ENCODE results near the gene ZNF408.
A peak's percentile ranks its signal among the peaks of the same experiment; 100 is the strongest.

The ZNF408 gene

DNA sequence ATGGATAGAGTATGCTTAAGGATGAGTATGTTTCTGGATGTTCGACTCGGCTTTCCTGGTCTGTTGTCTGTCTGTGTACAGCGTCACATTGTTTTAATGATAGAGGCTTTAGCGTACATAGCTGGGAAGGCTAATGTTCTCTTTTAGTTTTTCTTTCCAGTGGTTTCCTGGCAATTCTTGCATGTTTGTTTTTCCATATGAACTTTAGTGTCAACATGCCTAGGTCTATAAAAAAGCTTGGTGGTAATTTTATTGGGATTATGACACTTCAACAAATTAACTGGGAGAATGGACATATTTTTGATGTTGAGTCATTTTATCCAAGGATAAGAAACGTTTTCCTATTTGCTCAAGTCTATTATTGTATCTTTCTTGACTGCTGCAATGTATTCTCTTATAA lies 35.8 kb downstream of the ZNF408 start:
- H3K9me3 ChIP-seq (ENCODE audit: control insufficient read depth in 2 of 2, low read length in 2 of 2), result no peaks in the 10 kb centered on the region
- H3K36me3 ChIP-seq (ENCODE audit: control insufficient read depth in 2 of 2, insufficient read depth in 2 of 2, low read length in 2 of 2), result peaks cover under 1 to 3% of the 10 kb centered on the region in 2 donors
- peak overlapping the region in 1 of 2 donors; percentile 37 for H3K27ac ChIP-seq (ENCODE audit: low read depth in 2 of 2, low read length in 2 of 2)
- H3K4me3 ChIP-seq (ENCODE audit: low read length in 2 of 2), result no peak overlapping the region
- H3K9ac ChIP-seq (ENCODE audit: low read depth in 1 of 2, low read length in 2 of 2), result no peak overlapping the region
- no peaks in the 10 kb centered on the region for H3K4me1 ChIP-seq (ENCODE audit: control insufficient read depth in 2 of 2, insufficient read depth in 2 of 2, low read length in 2 of 2)
- H3K27me3 ChIP-seq (ENCODE audit: control insufficient read depth in 2 of 2, insufficient read depth in 2 of 2, low read length in 2 of 2), result no peaks in the 10 kb centered on the region

DNA sequence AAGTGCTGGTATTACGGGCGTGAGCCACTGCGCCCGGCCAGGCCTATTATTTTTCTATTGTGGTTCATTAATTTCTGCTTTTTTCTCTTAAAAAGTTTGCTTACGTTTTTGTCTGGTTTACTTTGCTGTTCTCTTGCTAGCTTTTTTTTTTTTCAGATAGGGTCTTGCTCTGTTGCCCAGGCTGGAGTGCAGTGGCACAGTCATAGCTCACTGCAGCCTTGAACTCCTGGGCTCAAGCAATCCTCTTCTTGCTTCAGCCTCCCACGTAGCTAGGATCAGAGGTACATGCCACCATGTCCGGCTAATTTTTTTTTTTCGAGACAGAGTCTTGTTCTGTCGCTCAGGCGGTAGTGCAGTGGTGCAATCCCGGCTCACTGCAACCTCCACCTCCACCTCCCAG lies 36.9 kb downstream of the ZNF408 start:
- Histone ChIP-seq H3K9me3 (ENCODE audit: control insufficient read depth in 2 of 2, low read length in 2 of 2) (no peaks in the 10 kb centered on the region), H3K4me3 (ENCODE audit: low read length in 2 of 2) (no peak overlapping the region), H3K27me3 (ENCODE audit: control insufficient read depth in 2 of 2, insufficient read depth in 2 of 2, low read length in 2 of 2) (no peaks in the 10 kb centered on the region), H3K4me1 (ENCODE audit: control insufficient read depth in 2 of 2, insufficient read depth in 2 of 2, low read length in 2 of 2) (no peaks in the 10 kb centered on the region), H3K36me3 (ENCODE audit: control insufficient read depth in 2 of 2, insufficient read depth in 2 of 2, low read length in 2 of 2) (peaks cover 7 to 8% of the 10 kb centered on the region in 2 donors), H3K27ac (ENCODE audit: low read depth in 2 of 2, low read length in 2 of 2) (no peak overlapping the region), H3K9ac (ENCODE audit: low read depth in 1 of 2, low read length in 2 of 2) (no peak overlapping the region)

DNA sequence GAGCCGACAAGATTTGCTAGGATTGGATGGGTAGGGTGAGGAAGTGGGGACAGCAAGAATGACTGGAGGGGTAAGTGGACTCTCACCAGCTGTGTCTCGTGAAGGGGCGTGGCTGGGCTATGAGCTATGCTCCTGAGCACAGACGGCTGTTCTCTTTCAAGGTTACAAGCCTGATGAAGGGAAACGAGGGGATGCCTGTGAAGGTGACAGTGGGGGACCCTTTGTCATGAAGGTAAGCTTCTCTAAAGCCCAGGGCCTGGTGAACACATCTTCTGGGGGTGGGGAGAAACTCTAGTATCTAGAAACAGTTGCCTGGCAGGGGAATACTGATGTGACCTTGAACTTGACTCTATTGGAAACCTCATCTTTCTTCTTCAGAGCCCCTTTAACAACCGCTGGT lies 38.1 kb downstream of the ZNF408 start:
- Histone ChIP-seq H3K9me3 (ENCODE audit: control insufficient read depth in 2 of 2, low read length in 2 of 2) (no peaks in the 10 kb centered on the region), H3K27ac (ENCODE audit: low read depth in 2 of 2, low read length in 2 of 2) (no peak overlapping the region), H3K4me1 (ENCODE audit: control insufficient read depth in 2 of 2, insufficient read depth in 2 of 2, low read length in 2 of 2) (no peaks in the 10 kb centered on the region), H3K36me3 (ENCODE audit: control insufficient read depth in 2 of 2, insufficient read depth in 2 of 2, low read length in 2 of 2) (peaks cover 18% of the 10 kb centered on the region in 2 donors), H3K4me3 (ENCODE audit: low read length in 2 of 2) (no peak overlapping the region), H3K9ac (ENCODE audit: low read depth in 1 of 2, low read length in 2 of 2) (no peak overlapping the region), H3K27me3 (ENCODE audit: control insufficient read depth in 2 of 2, insufficient read depth in 2 of 2, low read length in 2 of 2) (no peaks in the 10 kb centered on the region)

DNA sequence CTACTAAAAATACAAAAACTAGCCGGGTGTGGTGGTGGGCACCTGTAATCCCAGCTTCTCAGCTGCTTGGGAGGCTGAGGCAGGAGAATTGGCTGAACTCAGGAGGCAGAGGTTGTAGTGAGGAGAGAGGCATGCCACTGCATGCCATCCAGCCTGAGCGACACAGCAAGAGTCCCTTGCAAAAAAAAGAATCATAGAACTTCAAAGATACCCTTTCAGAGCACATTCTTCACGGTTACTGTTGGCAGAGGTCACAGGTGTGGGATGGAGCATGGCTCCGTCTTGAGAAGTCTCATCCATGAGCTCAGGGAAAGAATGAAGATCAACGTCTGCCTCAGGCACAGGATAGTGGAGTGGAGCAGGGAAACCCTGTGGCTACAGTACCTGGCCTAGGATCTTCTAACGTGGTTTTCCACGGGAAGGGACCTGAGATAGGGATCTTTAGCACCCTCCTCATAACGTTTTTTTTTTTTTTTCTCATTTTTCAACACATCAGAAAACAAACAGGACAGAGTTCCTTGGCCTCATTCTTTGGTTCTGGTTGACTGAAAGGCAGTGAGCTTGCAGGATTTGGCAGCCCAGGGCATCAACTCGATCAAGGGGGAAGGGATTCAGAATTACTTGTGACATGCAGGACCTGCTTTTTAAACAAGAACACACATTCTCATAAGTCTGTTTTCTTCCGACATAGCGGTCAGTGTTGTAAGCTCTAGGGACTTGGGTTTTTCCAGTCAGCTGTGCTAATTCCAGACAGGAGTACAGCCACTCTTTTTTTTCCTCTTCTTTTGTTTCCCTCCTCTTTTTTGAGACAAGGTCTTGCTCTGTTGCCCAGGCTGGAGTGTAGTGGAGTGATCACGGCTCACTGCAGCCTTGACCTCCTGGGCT lies 41.0 kb downstream of the ZNF408 start:
- Histone ChIP-seq H3K4me1 (ENCODE audit: control insufficient read depth in 2 of 2, insufficient read depth in 2 of 2, low read length in 2 of 2) (no peaks in the 10 kb centered on the region), H3K9ac (ENCODE audit: low read depth in 1 of 2, low read length in 2 of 2) (no peak overlapping the region), H3K27me3 (ENCODE audit: control insufficient read depth in 2 of 2, insufficient read depth in 2 of 2, low read length in 2 of 2) (no peaks in the 10 kb centered on the region), H3K27ac (ENCODE audit: low read depth in 2 of 2, low read length in 2 of 2) (no peak overlapping the region), H3K9me3 (ENCODE audit: control insufficient read depth in 2 of 2, low read length in 2 of 2) (no peaks in the 10 kb centered on the region), H3K4me3 (ENCODE audit: low read length in 2 of 2) (no peak overlapping the region), H3K36me3 (ENCODE audit: control insufficient read depth in 2 of 2, insufficient read depth in 2 of 2, low read length in 2 of 2) (peaks cover 44 to 47% of the 10 kb centered on the region in 2 donors)

DNA sequence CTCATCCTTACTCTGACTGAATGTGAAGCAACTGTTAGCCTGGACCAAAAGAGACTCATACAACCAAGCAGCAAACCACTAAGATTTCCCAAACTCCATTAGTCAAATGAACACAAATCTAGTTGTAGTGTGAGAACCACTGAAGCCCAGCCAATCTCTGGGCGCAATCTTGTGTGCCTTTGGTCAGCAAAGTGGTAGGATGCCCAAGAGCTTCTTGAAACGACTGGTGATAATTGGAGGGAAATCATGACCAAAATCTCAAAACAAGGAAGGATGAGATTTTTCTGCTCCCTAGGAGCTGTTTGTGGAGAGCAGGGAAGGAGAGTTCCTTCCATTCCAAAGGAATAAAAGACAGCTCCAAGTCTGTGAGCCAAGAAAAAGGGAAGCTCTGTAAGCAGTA lies 42.2 kb downstream of the ZNF408 start:
- H3K27ac ChIP-seq (ENCODE audit: low read depth in 2 of 2, low read length in 2 of 2), result no peak overlapping the region
- H3K9me3 ChIP-seq (ENCODE audit: control insufficient read depth in 2 of 2, low read length in 2 of 2), result no peaks in the 10 kb centered on the region
- H3K9ac ChIP-seq (ENCODE audit: low read depth in 1 of 2, low read length in 2 of 2), result no peak overlapping the region
- no peak overlapping the region for H3K4me3 ChIP-seq (ENCODE audit: low read length in 2 of 2)
- peaks cover 54 to 58% of the 10 kb centered on the region in 2 donors for H3K36me3 ChIP-seq (ENCODE audit: control insufficient read depth in 2 of 2, insufficient read depth in 2 of 2, low read length in 2 of 2)
- H3K4me1 ChIP-seq (ENCODE audit: control insufficient read depth in 2 of 2, insufficient read depth in 2 of 2, low read length in 2 of 2), result no peaks in the 10 kb centered on the region
- no peaks in the 10 kb centered on the region for H3K27me3 ChIP-seq (ENCODE audit: control insufficient read depth in 2 of 2, insufficient read depth in 2 of 2, low read length in 2 of 2)

DNA sequence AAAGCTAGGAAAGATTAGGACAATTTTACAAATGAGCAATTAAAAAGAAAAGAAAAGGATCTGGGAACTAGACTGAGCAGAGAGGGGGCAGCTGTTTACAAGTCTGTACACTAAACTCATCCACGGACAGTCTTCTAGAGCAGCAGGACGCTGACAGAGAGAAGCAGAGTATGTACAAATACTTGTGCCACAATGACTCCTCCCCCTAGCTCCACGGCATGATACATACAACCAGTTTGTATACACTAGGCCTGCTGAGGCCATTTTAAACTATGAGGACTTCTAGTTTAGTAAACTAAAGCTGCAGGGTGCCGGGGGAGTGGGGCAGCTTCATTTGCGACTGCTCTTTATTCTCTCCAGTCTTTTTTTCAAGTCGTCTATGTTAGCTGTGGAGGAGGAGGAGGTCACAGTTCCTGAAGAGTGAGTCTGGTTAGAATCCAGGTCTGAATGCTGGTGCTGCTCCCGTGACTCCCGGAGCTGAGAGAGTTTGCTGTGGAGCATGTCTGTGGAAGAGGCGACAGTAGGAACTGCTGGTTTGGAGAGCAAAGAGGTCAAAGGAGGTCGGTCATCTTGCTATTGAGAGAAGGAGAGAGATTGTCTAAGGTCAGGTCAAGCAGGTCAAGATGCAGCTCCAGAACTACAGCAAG lies 43.0 kb downstream of the ZNF408 start:
- Histone ChIP-seq H3K9me3 (ENCODE audit: control insufficient read depth in 2 of 2, low read length in 2 of 2) (no peaks in the 10 kb centered on the region), H3K9ac (ENCODE audit: low read depth in 1 of 2, low read length in 2 of 2) (no peak overlapping the region), H3K27ac (ENCODE audit: low read depth in 2 of 2, low read length in 2 of 2) (peak overlapping the region in 1 of 2 donors; percentile 4), H3K36me3 (ENCODE audit: control insufficient read depth in 2 of 2, insufficient read depth in 2 of 2, low read length in 2 of 2) (peaks cover 56 to 61% of the 10 kb centered on the region in 2 donors), H3K27me3 (ENCODE audit: control insufficient read depth in 2 of 2, insufficient read depth in 2 of 2, low read length in 2 of 2) (no peaks in the 10 kb centered on the region), H3K4me1 (ENCODE audit: control insufficient read depth in 2 of 2, insufficient read depth in 2 of 2, low read length in 2 of 2) (no peaks in the 10 kb centered on the region), H3K4me3 (ENCODE audit: low read length in 2 of 2) (no peak overlapping the region)

DNA sequence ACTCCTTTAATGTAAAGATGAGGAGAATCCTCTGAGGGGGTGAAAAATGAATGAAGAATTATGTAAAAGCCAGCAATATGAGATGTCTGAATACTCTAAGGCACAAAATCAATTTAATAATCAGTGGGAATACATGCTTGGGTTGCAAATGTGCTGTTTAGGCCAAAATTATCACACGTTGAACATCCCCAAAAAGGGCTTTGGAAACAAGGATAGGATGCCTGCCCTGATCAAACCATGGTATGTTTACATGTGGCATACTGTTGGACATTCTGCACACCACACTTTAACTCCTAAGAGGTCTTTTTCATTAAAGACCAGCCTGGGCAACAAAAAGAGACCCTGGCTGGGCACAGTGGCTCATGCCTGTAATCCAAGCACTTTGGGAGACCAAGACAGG lies 44.5 kb downstream of the ZNF408 start:
- H3K36me3 ChIP-seq (ENCODE audit: control insufficient read depth in 2 of 2, insufficient read depth in 2 of 2, low read length in 2 of 2), result peaks cover 61 to 69% of the 10 kb centered on the region in 2 donors
- H3K9ac ChIP-seq (ENCODE audit: low read depth in 1 of 2, low read length in 2 of 2), result no peak overlapping the region
- no peaks in the 10 kb centered on the region for H3K9me3 ChIP-seq (ENCODE audit: control insufficient read depth in 2 of 2, low read length in 2 of 2)
- H3K4me3 ChIP-seq (ENCODE audit: low read length in 2 of 2), result no peak overlapping the region
- no peak overlapping the region for H3K27ac ChIP-seq (ENCODE audit: low read depth in 2 of 2, low read length in 2 of 2)
- H3K27me3 ChIP-seq (ENCODE audit: control insufficient read depth in 2 of 2, insufficient read depth in 2 of 2, low read length in 2 of 2), result no peaks in the 10 kb centered on the region
- no peaks in the 10 kb centered on the region for H3K4me1 ChIP-seq (ENCODE audit: control insufficient read depth in 2 of 2, insufficient read depth in 2 of 2, low read length in 2 of 2)

DNA sequence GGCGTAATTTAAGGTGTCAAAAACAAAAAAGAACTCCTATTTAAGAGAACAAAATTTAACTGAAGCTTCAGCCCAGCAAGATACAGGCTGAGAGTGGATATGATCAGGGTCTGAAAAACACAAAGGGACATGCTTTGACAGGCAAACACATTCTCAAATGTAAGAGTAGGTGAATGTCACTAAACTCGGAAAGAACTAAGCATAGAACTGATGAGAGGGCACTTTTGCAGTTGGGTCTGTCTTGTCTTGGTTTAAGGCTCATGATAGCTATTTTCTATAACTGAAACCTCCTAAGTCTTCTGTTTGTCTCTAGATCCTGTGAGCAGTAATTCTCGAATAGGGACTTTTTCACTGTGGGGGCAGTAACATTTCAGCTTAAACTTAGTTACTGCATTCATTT lies 45.2 kb downstream of the ZNF408 start:
- Histone ChIP-seq H3K4me1 (ENCODE audit: control insufficient read depth in 2 of 2, insufficient read depth in 2 of 2, low read length in 2 of 2) (no peaks in the 10 kb centered on the region), H3K9me3 (ENCODE audit: control insufficient read depth in 2 of 2, low read length in 2 of 2) (no peaks in the 10 kb centered on the region), H3K9ac (ENCODE audit: low read depth in 1 of 2, low read length in 2 of 2) (no peak overlapping the region), H3K36me3 (ENCODE audit: control insufficient read depth in 2 of 2, insufficient read depth in 2 of 2, low read length in 2 of 2) (peaks cover 68 to 75% of the 10 kb centered on the region in 2 donors), H3K4me3 (ENCODE audit: low read length in 2 of 2) (no peak overlapping the region), H3K27me3 (ENCODE audit: control insufficient read depth in 2 of 2, insufficient read depth in 2 of 2, low read length in 2 of 2) (no peaks in the 10 kb centered on the region), H3K27ac (ENCODE audit: low read depth in 2 of 2, low read length in 2 of 2) (no peak overlapping the region)

DNA sequence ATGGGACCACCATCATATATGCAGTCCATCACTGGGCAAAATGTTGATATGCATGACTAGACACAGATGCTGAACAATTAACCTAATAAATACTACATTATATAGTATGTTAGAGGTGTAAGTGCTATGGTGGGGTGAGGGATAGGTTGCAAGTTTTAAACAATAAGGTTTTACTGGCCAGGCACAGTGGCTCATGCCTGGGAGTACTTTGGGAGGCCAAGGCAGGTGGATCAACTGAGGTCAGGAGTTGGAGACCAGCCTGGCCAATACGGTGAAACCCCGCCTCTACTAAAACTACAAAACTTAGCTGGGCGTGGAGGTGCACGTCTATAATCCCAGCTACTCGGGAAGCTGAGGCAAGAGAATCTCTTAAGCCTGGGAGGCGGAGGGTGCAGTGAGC lies 46.3 kb downstream of the ZNF408 start:
- H3K4me3 ChIP-seq (ENCODE audit: low read length in 2 of 2), result no peak overlapping the region
- H3K9me3 ChIP-seq (ENCODE audit: control insufficient read depth in 2 of 2, low read length in 2 of 2), result no peaks in the 10 kb centered on the region
- peaks cover 73 to 76% of the 10 kb centered on the region in 2 donors for H3K36me3 ChIP-seq (ENCODE audit: control insufficient read depth in 2 of 2, insufficient read depth in 2 of 2, low read length in 2 of 2)
- no peaks in the 10 kb centered on the region for H3K4me1 ChIP-seq (ENCODE audit: control insufficient read depth in 2 of 2, insufficient read depth in 2 of 2, low read length in 2 of 2)
- H3K27ac ChIP-seq (ENCODE audit: low read depth in 2 of 2, low read length in 2 of 2), result no peak overlapping the region
- no peaks in the 10 kb centered on the region for H3K27me3 ChIP-seq (ENCODE audit: control insufficient read depth in 2 of 2, insufficient read depth in 2 of 2, low read length in 2 of 2)
- no peak overlapping the region for H3K9ac ChIP-seq (ENCODE audit: low read depth in 1 of 2, low read length in 2 of 2)
